HT-29 (cell line): ENCODE measurements around the gene TMEM169. TPM values are rescaled to one million over a fixed set of nuclear protein-coding genes. Genes with fewer than 3 reads are reported as not detected.
A peak's percentile ranks its signal among the peaks of the same experiment; 100 is the strongest.

Source experiments
- DNase-seq: peaks from one replicate; pipeline ENCODE4 v3.0.0-alpha.2; 2015; ENCODE audit warnings: low spot score
- total RNA-seq: library from RNA; depleted of rRNA; stranded (reverse); fragments of >200 nt; shearing (Covaris generic); gene quantifications from 2 replicates; pipeline ENCODE4 v1.2.3, GENCODE V29; 2014

TMEM169 gene
- total RNA-seq, 1 experiment from 2014 or later = 0.53 TPM

DNA sequence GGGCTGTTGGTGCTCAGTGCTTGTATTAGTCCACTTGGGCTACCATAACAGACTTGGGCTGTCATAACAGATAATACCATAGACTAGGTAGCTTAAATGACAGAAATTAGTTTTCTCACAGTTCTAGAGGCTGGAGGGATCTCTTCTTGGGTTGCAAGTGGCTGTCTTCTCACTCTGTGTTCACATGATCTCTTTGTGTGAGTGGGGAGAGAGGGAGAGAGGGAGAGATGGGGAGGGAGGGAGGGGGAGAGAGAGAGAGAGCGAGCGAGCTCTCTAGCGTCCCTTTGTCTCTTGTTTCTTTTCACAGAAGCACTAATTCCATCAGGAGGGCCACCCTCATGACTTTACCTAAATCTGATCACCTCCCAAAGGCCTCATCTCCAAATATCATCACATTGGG, 23.0 kb downstream of the TMEM169 start:
- DNase-seq = no peak

- DNase-seq = no peak
These were observed 25.6 kb downstream of the TMEM169 start for GRCh38 chr2:216107320-216107719.

- no peak for DNase-seq
These were observed 26.0 kb downstream of the TMEM169 start for GRCh38 chr2:216107760-216108159.

DNA sequence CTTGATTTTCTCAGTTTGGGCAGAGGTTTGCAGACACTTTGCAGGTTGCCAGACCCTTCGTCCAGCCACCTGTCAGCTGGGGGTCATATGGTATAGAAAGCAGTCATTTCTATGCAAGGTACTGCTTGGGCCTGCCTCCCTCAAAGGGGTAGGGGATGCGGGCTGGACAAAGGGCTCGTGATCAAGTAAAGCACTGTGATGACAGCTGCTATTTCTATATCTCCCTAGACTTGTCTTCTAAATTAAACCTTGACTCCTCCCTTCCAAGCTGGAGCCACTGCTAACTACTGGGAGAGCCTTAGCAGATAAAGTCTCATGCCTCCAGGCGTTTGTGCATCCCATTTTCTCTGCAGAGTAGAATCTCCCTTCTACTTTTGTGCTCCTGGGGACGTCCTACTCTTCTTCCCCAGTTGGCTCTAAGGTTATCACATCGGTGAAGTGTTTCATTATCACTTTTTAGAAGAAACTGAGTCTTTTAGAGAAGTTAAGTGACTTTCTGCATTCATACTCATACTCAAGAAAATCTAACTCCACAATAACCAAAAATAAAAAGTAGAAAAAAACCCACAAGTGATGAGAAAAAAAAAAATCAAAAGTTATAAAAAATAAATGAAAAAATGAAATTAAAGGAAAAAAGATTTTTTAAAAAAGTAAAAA, 26.7 kb downstream of the TMEM169 start:
- DNase-seq = peak; percentile 8

- peak; percentile 96 for DNase-seq
These were observed 27.5 kb downstream of the TMEM169 start, which contains the start of gene XRCC5 for GRCh38 chr2:216108967-216109921. XRCC5 (plus strand) TSS chr2:216109348; CDS start chr2:216109437, 89 bp downstream.

- peak; percentile 55 for DNase-seq
These were observed 28.4 kb downstream of the TMEM169 start for GRCh38 chr2:216109962-216110614.

DNA sequence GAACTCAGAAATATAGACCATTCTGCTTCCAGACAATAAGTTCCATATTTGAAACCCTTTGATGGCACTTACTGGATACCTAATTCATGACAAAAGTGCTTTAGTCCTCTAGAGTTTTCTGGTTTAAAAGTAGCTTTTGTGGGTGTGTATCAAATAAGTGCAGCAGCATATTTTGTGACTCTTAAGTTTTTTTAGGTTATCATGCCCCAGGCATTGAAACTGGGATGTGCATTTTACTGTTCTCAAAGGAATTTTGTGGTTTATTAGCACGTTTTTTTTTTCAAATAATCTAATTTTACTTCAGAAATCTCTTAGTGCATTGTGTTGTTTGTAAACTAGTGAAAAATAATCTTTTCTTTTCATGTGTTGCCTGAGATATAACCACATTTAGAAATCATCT, 28.9 kb downstream of the TMEM169 start:
- DNase-seq = no peak

- no peak for DNase-seq
These were observed 29.4 kb downstream of the TMEM169 start for GRCh38 chr2:216111122-216111521.

DNA sequence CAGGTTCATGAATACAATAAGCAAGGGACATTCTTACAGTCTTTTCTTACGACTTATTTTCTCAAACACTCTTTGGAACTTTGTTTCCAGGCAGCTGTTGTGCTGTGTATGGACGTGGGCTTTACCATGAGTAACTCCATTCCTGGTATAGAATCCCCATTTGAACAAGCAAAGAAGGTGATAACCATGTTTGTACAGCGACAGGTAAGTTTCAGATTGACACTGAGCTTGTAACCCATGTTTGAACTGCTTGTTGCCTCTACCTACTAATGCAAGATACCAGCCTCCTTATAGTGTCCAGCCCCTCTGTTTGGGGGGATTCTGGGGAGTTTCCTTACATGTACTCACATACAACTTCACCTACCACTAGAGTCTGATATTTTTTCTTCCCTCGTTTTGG, 31.2 kb downstream of the TMEM169 start:
- DNase-seq = no peak

GRCh38 chr2:216113572-216113971, 31.9 kb downstream of the TMEM169 start:
- no peak for DNase-seq

- DNase-seq = no peak
These were observed 32.6 kb downstream of the TMEM169 start for GRCh38 chr2:216114382-216114713.

GRCh38 chr2:216114714-216115531, 33.2 kb downstream of the TMEM169 start:
- DNase-seq = peak; percentile 100

GRCh38 chr2:216116418-216116817, 34.7 kb downstream of the TMEM169 start:
- no peak for DNase-seq

DNA sequence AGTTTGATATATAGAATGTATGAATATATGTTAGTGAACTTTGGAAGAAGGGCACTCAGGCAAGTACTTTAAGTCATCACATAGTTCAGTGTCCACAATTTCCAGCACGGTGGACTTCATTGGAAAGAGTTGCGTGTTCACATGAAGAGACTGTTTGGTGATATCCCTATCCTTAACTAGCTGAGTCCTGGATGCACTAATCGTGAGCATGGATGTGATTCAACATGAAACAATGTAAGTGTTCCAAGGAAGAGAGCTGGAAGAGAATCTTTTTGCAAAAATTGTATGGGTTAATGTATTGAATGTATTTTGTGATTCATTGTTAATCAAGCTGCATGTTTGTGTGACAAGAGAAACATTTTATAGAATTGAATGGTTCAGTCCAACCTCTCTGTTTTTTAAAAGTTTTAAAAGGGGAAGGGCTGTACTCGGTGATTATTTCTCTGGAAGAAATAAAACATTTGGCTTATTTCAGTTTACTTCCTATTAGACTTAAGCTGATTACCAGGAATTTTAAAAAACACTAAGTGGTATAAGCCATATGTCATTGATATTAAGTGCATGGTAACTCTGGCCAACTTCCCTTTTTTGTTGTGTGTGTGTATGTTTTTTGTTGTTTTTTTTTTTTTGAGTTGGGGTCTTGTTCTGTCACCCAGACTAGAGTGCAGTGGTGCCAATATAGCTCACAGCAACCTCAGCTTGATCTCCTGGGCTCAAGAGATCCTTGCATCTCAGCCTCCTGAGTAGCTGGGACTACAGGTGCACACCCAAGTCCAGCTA, 36.0 kb downstream of the TMEM169 start:
- no peak for DNase-seq

DNA sequence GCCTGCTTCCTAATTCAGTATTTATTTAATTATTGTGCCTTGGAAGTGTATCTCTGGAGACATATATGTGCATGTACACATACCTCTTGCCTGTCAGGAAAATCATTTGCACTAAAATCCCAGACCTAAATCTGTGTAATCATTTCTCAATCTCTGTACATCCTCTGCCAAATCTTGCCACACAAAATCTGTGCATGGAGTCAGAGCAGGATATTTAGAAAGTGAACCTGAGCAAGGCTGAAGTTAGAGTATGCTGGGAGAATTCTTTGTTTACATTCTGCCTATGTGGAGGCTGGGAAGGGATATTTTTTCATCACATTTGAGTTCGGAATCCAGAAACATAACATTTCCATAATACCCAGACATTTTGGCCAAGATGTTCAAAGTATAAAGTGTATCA, 36.8 kb downstream of the TMEM169 start:
- no peak for DNase-seq

- no peak for DNase-seq
These were observed 37.4 kb downstream of the TMEM169 start for GRCh38 chr2:216119146-216119545.

DNA sequence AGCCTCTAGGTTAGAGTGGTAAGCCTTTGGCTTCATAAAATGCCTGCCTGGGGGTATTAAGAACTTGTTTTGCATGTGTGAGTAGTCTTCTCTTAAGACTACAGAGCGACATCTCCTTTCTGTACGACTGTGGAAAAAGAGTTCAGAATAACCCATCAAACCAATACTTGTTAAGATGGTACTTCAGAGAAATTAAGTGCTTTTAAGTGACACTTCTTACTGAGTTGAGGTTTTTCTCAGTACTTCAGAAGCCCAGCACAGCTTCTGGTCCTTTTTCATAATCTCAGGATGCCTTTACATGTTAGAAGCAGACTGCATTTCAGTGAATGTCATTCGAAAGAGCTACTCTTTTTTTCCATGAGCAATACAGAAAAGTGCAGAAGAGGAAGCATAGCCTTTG, 38.3 kb downstream of the TMEM169 start:
- no peak for DNase-seq

DNA sequence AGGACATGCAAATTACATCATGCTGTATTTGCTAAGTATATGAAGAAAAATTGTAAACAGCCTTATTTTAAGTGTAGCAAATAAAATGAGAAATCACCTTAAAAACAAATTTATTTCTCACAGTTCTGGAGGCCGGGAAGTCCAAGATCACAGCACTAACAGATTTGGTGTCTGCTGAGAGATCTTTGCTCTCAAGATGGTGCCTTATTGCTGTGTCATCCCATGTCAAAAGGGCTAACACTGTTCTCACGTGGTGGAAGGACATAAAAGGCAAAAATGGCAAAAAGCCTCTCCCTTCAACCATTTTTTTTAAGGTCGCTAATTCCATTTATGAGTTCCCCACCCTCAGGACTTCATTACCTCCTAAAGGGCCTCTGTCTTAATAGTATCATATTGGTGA, 39.5 kb downstream of the TMEM169 start:
- DNase-seq = no peak

- no peak for DNase-seq
These were observed 45.2 kb downstream of the TMEM169 start for GRCh38 chr2:216126943-216127342.

- no peak for DNase-seq
These were observed 48.7 kb downstream of the TMEM169 start for GRCh38 chr2:216130346-216130971.
